Thyroid gland (tissue), 4 donors: Measurements from ENCODE around the gene SNX11. TPM values are rescaled to one million over a fixed set of nuclear protein-coding genes. Genes with fewer than 3 reads are reported as not detected.
"Not testable (repeated sequence)": the region's sequence is repeated elsewhere in the genome, so short reads cannot be mapped to it uniquely, and the experiment has no call there.

ENCODE experiments used
- DNase-seq, 2 donors: peaks; one replicate each; pipeline ENCODE4 v3.0.0-alpha.2; 2019
- H3K27ac ChIP-seq, 3 donors: fragments of 200-600 bp; sonication (generic); 1 replicate in 2 of 3; 2 replicates in 1 of 3; pipeline ENCODE4 v1.5.1; 2016 to 2019; ENCODE audit warnings: mild to moderate bottlenecking in 1 of 3, moderate library complexity in 1 of 3
- H3K27me3 ChIP-seq: fragments of 200-600 bp; sonication (generic); one replicate; pipeline ENCODE4 v1.5.1; 2019
- H3K36me3 ChIP-seq, 2 donors: fragments of 200-600 bp; sonication (generic); one replicate each; pipeline ENCODE4 v1.5.1; 2016 to 2019
- H3K4me1 ChIP-seq, 2 donors: fragments of 200-600 bp; sonication (generic); one replicate each; pipeline ENCODE4 v1.5.1; 2017 to 2019
- H3K4me3 ChIP-seq, 3 donors: fragments of 200-600 bp; sonication (generic); replicated peaks in 1 of 3; 1 replicate in 2 of 3; 2 replicates in 1 of 3; pipeline ENCODE4 v1.5.1; 2016; ENCODE audit warnings: mild to moderate bottlenecking in 1 of 3
- H3K9me3 ChIP-seq: fragments of 200-600 bp; sonication (generic); one replicate; pipeline ENCODE4 v1.5.1; 2017
- CTCF ChIP-seq, 6 experiments: fragments of 200-600 bp in 3 of 6; fragments of 450-650 bp in 3 of 6; sonication (generic) in 3 of 6; IDR thresholded peaks; one replicate each; pipeline ENCODE4 v1.5.1; 2016 to 2019; ENCODE audit warnings: antibody characterized with exemption in 6 of 6, mild to moderate bottlenecking in 2 of 6, inconsistent platforms in 1 of 6, moderate library complexity in 1 of 6
- POLR2A ChIP-seq, 2 donors: fragments of 450-650 bp; IDR thresholded peaks; one replicate each; pipeline ENCODE4 v1.6.1; 2017; ENCODE audit warnings: antibody characterized with exemption in 2 of 2, mild to moderate bottlenecking in 2 of 2, moderate library complexity in 1 of 2
- WGBS, 2 donors: methylation state at CpG; one replicate each; pipeline ENCODE4 v1.1.5; 2017; 5-methylcytosine and 5-hydroxymethylcytosine counted together
- intact Hi-C: fragments of 100-400 bp; cut with DNase I; formaldehyde crosslinking; loops from one replicate; pipeline ENCODE4 v1.15.1; 2023
- total RNA-seq, 4 donors: library from RNA; depleted of rRNA; stranded (reverse); fragments of >200 nt; gene quantifications; one replicate each; pipeline ENCODE4 v1.2.3, GENCODE V29; 2016

Gene SNX11
- total RNA-seq, 4 donors from 2014 or later, result 20.3 to 23.4 (median 22.0) TPM

DNA sequence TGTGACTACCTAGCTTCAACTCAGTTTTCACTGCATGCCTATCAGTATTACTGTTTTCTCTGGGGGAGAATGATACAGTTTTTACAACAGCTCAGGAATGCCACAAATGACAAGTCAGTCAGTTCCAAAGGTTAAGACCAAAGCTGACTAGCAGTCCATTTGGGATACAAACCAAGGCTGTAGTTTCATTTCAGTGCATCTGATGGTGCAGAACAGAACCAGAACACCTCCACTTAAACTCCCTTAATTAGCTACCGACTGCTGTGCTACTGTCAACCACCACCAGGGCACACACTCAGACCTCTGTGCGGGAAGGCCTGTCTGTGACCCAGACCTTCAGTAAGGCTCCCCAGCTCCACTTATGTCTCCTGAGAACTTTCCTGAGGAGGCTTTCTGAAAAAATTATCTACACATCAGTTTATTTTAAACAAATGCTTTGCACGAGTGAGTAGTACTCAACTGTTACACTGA lies 39.0 kb upstream of the SNX11 start:
- peak overlapping the region in 1 of 3 donors; percentile 25 for H3K27ac ChIP-seq
- no peaks in the 10 kb centered on the region for H3K9me3 ChIP-seq
- whole genome bisulfite sequencing, 2 donors, result 47 to 64% methylated on average over 3 of the region's 3 CpGs
- DNase-seq, result no peak
- no peaks in the 10 kb centered on the region for H3K27me3 ChIP-seq
- intact Hi-C loops, result no loop called here
- H3K4me3 ChIP-seq, result no peak overlapping the region
- H3K4me1 ChIP-seq, result peaks cover 26 to 34% of the 10 kb centered on the region in 2 donors
- peaks cover 4 to 6% of the 10 kb centered on the region in 2 donors for H3K36me3 ChIP-seq
- peak in 3 of 6 experiments; percentile 27 to 38 (median 30) for TF ChIP-seq CTCF (IDR thresholded peaks at IDR 0.05)
- TF ChIP-seq POLR2A (IDR thresholded peaks at IDR 0.05), result no peak

- no peaks in the 10 kb centered on the region for H3K9me3 ChIP-seq
- peaks cover 36 to 44% of the 10 kb centered on the region in 2 donors for H3K4me1 ChIP-seq
- WGBS, 2 donors, result 46 to 52% methylated on average over 2 of the region's 2 CpGs
- TF ChIP-seq CTCF (IDR thresholded peaks at IDR 0.05) (no peak), POLR2A (IDR thresholded peaks at IDR 0.05) (no peak)
- H3K27me3 ChIP-seq, result no peaks in the 10 kb centered on the region
- DNase-seq, result no peak
- peaks cover 0 to 4% of the 10 kb centered on the region in 2 donors for H3K36me3 ChIP-seq
- intact Hi-C loops, result loop anchor here (5.0 kb wide), 1 partner anchor 43 kb away; no protein-coding TSS in a partner anchor
- H3K27ac ChIP-seq, result peak overlapping the region in 1 of 3 donors; percentile 1
- no peak overlapping the region for H3K4me3 ChIP-seq
These were observed 37.4 kb upstream of the SNX11 start for GRCh38 chr17:48070195-48070594.

DNA sequence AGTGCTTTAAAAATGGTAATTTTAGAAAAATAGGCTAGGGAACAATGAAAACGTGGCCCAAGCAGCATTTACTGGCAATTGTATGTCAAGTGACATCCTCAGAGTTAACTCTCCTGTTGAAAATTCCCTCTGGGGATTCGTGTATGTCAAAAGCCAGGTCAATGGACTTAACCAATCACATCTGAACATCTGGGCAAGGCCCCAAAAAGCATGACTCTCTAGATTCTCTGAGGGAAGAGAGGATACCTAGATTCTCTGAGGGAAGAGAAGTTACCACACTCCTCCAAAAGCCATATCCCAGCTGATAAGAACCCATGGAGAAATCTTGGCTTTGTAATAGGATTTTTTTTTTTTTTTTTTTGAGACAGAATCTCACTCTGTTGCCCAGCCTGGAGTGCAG lies 35.9 kb upstream of the SNX11 start:
- Histone ChIP-seq H3K27ac (peak overlapping the region in 1 of 3 donors; percentile 19), H3K4me1 (peaks cover 40 to 48% of the 10 kb centered on the region in 2 donors), H3K27me3 (no peaks in the 10 kb centered on the region), H3K4me3 (no peak overlapping the region), H3K9me3 (no peaks in the 10 kb centered on the region), H3K36me3 (peaks cover 0 to 4% of the 10 kb centered on the region in 2 donors)
- 50 to 75% methylated on average over 2 of the region's 2 CpGs for WGBS, 2 donors
- intact Hi-C loops, result loop anchor here (5.0 kb wide), 1 partner anchor 44 kb away; no protein-coding TSS in a partner anchor
- TF ChIP-seq POLR2A (IDR thresholded peaks at IDR 0.05) (no peak), CTCF (IDR thresholded peaks at IDR 0.05) (no peak)
- no peak for DNase-seq

- peak overlapping the region; percentile 79 to 91 (median 88) for H3K27ac ChIP-seq
- not testable (repeated sequence) for H3K9me3 ChIP-seq, H3K36me3 ChIP-seq, H3K27me3 ChIP-seq, H3K4me3 ChIP-seq, DNase-seq
- 83 to 84% methylated on average over 9 of the region's 9 CpGs for WGBS, 2 donors
- intact Hi-C loops, result loop anchor here (5.0 kb wide), 1 partner anchor 46 kb away; no protein-coding TSS in a partner anchor
- peaks cover 45 to 54% of the 10 kb centered on the region in 2 donors for H3K4me1 ChIP-seq
These were observed 34.8 kb upstream of the SNX11 start for GRCh38 chr17:48072811-48073210.

DNA sequence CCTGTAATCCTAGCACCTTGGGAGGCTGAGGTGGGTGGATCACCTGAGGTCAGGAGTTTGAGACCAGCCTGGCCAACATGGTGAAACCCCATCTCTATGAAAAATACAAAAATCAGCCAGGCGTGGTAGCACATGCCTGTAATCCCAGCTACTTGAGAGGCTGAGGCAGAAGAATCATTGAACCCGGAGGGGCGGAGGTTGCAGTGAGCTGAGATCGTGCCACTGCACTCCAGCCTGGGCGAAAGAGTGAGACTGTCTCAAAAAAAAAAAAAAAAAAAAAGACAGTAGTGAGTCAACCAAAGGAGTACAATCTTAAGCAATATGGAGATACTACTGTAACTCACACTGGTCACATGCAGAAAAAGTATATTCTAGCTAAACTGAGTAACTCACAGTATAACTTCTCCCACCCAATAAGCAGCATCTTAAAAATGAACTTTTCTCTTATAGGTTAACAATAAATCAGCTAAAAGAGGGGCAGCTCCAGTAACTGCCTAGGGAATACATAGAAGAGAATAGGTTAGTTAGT lies 33.9 kb upstream of the SNX11 start:
- DNase-seq, result peak; percentile 65
- H3K4me3 ChIP-seq, H3K36me3 ChIP-seq, H3K27me3 ChIP-seq, H3K9me3 ChIP-seq: not testable (repeated sequence)
- 39 to 56% methylated on average over 5 of the region's 5 CpGs for WGBS, 2 donors
- Histone ChIP-seq H3K27ac (peak overlapping the region; percentile 79 to 91 (median 88)), H3K4me1 (peaks cover 43 to 51% of the 10 kb centered on the region in 2 donors)
- intact Hi-C loops, result loop anchor here (5.0 kb wide), 1 partner anchor 46 kb away; no protein-coding TSS in a partner anchor

GRCh38 chr17:48074322-48075081 lies 33.1 kb upstream of the SNX11 start:
- Histone ChIP-seq H3K4me3 (no peak overlapping the region), H3K4me1 (peaks cover 43 to 51% of the 10 kb centered on the region in 2 donors), H3K27ac (peak overlapping the region; percentile 79 to 93 (median 91)), H3K27me3 (no peaks in the 10 kb centered on the region), H3K9me3 (no peaks in the 10 kb centered on the region), H3K36me3 (peaks cover 0 to 4% of the 10 kb centered on the region in 2 donors)
- TF ChIP-seq CTCF (IDR thresholded peaks at IDR 0.05) (peak; percentile 61 to 97 (median 84)), POLR2A (IDR thresholded peaks at IDR 0.05) (peak in 1 of 2 donors; percentile 39)
- DNase-seq, result peak; percentile 86
- 29% methylated on average over 7 of the region's 7 CpGs for WGBS, 2 donors
- intact Hi-C loops, result loop anchor here (5.0 kb wide), 1 partner anchor 47 kb away; no protein-coding TSS in a partner anchor

DNA sequence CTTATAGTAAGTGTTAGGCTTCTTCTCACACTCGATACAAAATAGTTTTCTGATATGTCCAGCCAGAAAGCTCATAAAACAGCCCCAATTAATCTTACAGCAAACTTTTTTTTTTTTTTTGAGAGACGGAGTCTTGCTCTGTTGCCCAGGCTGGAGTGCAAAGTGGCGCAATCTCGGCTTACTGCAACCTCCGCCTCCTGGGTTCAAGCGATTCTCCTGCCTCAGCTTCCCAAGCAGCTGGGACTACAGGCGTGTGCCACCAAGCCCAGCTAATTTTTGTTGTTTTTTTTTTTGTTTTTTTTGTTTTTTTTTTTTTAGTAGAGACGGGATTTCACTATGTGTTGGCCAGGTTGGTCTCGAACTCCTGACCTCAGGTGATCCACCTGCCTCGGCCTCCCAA lies 30.4 kb upstream of the SNX11 start:
- peaks cover 40 to 55% of the 10 kb centered on the region in 2 donors for H3K4me1 ChIP-seq
- intact Hi-C loops, H3K27me3 ChIP-seq, H3K9me3 ChIP-seq, DNase-seq, H3K4me3 ChIP-seq, H3K36me3 ChIP-seq: not testable (repeated sequence)
- WGBS, 2 donors, result 83 to 84% methylated on average over 10 of the region's 10 CpGs
- peak overlapping the region; percentile 79 to 93 (median 91) for H3K27ac ChIP-seq
